GM12875 (cell line): ENCODE results near the gene OR1I1.

Experiments used
- H3K4me3 ChIP-seq: one replicate; pipeline ENCODE4 v1.5.1; 2011; ENCODE audit warnings: low read depth, low read length, control low read depth
- TF ChIP-seq, protein P1 (sequence below): IDR thresholded peaks from 2 replicates; pipeline ENCODE4 v1.5.1; 2011; ENCODE audit warnings: low read depth, mild to moderate bottlenecking, control low read depth, inconsistent platforms, low read length, moderate library complexity, borderline replicate concordance; ENCODE audit not compliant: insufficient read depth

Gene OR1I1

DNA sequence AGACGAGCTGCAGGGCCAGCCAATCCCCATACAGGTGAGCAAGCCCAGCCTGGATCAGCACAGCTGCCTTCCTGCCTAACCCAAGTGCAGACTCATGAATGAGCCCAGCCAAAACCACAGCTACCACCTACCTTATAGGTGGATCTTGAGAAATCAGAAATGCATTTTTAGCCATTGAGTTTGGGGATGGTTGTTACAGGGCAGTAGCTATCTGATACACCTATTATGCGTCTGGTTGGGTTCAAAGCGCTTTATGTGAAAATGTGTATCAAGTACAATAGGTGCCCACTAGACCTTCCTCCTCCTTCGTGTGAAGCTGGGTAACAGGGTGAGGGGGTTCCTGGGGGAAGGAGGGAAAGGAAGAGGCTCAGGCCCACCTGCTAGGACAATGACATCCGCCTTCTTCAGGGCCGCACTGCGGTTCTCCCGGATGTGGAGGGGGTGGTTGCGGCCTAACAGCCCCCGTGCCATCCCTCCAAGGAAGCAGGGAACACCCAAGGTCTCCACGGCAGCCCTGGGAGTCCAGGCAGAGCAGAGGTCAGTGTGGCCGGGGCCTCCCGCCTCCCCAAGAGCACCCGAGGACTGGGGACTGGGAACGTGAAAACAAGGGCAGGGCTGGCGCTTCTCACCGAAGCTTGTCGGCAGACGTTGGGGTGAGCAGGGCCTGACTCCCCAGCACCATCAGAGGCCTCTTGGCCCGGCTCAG, 36.9 kb downstream of the OR1I1 start:
- no peak overlapping the region for H3K4me3 ChIP-seq
- TF ChIP-seq, protein P1, sequence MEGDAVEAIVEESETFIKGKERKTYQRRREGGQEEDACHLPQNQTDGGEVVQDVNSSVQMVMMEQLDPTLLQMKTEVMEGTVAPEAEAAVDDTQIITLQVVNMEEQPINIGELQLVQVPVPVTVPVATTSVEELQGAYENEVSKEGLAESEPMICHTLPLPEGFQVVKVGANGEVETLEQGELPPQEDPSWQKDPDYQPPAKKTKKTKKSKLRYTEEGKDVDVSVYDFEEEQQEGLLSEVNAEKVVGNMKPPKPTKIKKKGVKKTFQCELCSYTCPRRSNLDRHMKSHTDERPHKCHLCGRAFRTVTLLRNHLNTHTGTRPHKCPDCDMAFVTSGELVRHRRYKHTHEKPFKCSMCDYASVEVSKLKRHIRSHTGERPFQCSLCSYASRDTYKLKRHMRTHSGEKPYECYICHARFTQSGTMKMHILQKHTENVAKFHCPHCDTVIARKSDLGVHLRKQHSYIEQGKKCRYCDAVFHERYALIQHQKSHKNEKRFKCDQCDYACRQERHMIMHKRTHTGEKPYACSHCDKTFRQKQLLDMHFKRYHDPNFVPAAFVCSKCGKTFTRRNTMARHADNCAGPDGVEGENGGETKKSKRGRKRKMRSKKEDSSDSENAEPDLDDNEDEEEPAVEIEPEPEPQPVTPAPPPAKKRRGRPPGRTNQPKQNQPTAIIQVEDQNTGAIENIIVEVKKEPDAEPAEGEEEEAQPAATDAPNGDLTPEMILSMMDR, result no peak

DNA sequence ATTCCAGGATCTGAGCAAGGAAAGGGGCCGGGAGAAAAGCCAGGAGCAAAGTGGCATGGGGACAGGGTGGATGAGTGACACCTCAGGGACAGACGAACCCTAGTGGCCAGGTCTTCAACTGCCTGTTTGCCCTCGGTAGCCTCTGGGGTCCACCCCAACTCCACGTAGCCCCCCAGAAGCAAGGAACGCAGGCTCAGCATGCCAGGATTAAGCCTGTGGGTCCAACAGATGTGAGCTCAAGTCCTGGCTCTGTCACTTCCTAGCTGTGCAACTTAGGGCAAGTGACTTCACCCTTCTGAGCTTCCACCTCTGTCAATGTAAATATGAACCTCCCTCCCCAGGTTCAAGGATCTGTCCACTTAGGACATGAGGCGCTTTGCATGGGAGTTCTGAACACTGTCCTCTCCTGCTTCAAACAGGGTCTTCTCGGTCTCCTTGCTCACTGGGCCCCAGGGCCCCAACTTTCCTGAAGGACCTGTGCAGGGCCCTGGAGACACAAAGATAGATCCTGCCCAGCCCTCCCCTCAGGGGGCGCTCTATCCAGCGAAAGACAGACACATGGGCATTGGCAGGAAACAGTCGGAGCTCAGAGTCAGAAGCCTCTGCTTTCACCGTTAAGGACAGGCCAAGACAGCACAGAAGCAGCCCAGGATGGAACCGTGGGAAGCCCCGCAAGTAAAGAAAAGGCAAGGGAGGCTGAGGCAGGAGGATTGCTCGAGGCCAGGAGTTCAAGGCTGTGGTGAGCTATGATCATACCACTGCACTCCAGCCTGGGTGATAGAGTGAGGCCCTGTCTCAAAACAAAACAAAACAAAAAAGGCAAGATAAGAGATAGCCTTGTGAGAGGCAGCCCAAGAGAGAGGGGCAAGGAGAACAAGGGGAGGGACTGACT, 38.4 kb downstream of the OR1I1 start:
- TF ChIP-seq, protein P1, result no peak
- H3K4me3 ChIP-seq, result no peak overlapping the region

DNA sequence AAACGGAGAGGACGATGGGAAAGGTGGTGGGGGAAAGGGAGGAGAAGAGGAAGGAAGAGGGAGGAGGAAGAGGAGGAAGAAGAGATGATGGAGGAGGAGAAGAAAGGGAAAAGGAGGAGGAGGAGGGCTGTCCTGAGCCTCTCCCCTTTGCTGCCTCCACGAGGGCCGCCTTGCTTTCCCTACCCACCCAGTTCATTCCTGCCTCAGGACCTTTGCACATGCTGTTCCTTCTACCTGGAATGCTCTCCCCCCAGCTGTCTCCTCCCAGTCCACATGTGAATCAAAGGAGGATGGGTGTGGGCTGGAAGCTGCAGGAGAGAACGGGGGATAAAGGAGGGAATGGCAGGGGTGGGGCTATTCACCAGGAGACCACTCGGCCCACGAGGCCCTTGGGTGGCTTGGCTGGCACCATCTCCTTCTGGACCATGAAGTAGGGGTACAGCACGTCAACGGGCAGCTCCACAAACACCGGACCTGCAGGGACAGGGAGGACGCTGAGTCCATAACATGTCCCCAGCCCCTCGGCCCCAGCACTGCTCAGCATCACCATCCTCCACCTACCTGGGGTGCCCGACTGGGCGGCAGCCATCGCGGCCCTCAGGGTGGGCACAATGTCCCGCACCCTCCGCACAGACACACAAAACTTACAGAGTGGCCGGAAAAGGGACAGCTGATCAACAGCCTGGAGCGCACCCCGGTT, 40.5 kb downstream of the OR1I1 start:
- TF ChIP-seq, protein P1, result no peak
- no peak overlapping the region for H3K4me3 ChIP-seq

DNA sequence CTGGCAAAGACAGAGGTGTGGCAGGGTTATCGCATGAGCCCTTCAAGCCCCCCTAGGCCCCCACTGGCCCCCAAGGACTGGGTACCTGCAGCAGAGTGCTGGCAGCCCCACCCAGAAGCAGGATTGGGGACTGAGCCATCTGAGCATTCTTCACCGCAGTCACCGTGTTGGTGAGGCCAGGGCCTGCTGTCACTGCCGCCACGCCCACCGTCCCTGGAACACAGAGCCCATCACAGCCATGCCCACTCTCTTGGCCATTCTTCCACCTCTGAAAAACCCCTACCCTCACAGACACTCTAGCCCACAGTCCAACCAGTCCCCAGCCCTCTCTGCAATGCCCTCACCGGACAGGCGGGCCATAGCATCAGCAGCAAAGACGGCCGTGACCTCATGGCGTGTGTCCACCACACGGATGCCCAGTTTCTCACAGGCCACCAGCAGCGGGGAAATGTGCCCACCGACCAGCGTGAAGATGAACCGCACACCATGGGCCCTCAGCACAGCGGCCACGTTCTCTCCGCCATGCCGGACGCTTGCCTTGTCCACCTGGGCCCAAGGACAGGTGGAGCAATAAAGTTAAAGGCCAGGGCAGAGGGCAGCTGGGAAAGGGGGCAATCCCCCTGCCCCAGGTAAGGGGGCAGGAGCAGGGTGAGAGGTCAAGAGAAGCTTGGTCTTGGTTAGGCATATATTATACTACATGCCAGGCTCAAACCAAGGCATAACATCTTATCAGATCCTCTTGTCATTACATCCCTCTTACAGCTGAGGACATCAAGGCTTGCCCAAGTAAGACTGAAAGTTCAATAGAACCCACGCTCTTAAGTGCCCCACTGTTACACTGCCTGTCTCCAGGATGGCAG, 41.2 kb downstream of the OR1I1 start:
- TF ChIP-seq, protein P1, result no peak
- H3K4me3 ChIP-seq, result no peak overlapping the region

DNA sequence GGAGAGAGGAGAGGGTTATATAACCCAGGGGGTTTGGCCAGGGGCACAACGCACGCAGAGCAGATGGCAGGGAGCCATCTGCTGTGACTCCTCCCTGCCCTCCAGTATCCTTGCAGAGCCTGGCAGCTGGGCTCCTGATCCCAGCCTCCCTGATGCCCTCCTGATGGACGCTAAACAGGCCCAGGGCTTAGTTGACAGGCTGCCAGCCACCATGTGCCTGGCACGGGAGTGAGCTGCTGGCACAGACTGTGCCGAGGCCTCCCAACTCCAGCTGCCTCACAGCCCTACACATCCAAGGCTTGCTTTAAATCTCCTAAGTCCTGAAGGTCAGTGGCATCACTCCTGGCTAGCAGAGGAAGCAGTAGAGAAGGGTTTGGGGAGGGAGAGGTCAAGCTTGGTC, 41.9 kb downstream of the OR1I1 start:
- no peak overlapping the region for H3K4me3 ChIP-seq
- TF ChIP-seq, protein P1, result no peak

DNA sequence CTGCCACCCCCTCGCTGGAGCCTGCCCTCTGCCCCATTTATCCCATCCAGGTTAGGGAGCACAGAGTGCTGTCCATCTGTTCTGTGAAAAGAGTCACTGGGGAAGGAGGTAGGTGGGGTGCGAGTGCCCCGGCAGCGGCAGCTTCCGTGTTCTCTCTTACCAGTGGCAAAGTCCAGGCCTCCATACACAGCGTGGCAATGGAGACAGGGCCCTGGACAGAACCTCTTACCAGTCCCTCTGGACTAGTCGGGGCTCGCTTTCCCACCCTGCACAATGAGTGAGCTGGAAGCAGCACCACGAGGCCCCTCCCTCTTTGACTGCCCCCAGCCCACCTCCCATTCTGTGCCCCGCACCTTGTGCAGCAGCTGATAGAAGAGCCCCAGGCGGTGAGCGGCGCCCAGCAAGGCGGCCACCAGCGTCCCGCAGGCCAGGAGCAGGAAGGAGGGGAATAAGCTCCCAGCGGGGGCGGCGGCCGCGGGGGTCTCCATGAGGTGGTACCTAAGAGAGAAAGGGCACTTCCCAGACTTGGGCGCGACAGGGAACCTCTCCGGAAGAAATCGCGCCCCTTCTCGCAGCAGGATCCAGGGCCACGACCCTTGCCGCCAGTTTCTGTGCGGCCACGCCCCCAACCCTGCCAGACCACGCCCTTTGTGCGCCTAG, 42.7 kb downstream of the OR1I1 start:
- peak overlapping the region; percentile 85 for H3K4me3 ChIP-seq
- TF ChIP-seq, protein P1, result no peak
